GM12878 (cell line): ENCODE data around the gene HCK. TPM values are rescaled to one million over a fixed set of nuclear protein-coding genes. Genes with fewer than 3 reads are reported as not detected.

Experiments
- ATAC-seq: fragments of 200-7000 bp; cut with Tn5 transposase; 3 replicates; pipeline ENCODE4 v1.9.1; 2020; ENCODE audit warnings: mild to moderate bottlenecking, moderate library complexity
- BruUV-seq: library from RNA; stranded (reverse); fragments of 400-500 nt; replicated peaks from 2 replicates; lab custom pipeline; 2021; lab: Mats Ljungman, UMichigan
- CTCF ChIA-PET: fragments of 300-600 bp; sonication (Branson Sonifier 250); formaldehyde crosslinking; extraction: SDS; loops from one replicate; lab custom pipeline; 2021; ENCODE audit warnings: inconsistent platforms; lab: Yijun Ruan, JAX
- POLR2A ChIA-PET: fragments of 350-600 bp; formaldehyde crosslinking; extraction: SDS; loops from one replicate; lab custom pipeline; 2021; ENCODE audit warnings: inconsistent platforms; lab: Charles Lee
- RAD21 ChIA-PET: fragments of 300-600 bp; sonication (Branson Sonifier 250); formaldehyde crosslinking; loops from one replicate; lab custom pipeline; 2023; ENCODE audit warnings: antibody characterized with exemption; ENCODE audit not compliant: unreplicated experiment; lab: Charles Lee
- SMC1A ChIA-PET: fragments of 300-600 bp; sonication (Branson Sonifier 250); formaldehyde crosslinking; loops from one replicate; lab custom pipeline; 2023; ENCODE audit not compliant: unreplicated experiment, uncharacterized antibody; lab: Charles Lee
- DNase-seq: peaks from one replicate; pipeline ENCODE4 v3.0.0-alpha.2; 2011; ENCODE audit warnings: low read depth, low spot score
- FAIRE-seq: peaks from 3 replicates; lab custom pipeline; 2011; peaks lifted over from hg19 to GRCh38; lab: Jason Lieb, UNC
- H2AFZ ChIP-seq: 2 replicates; pipeline ENCODE4 v1.6.0; 2011; ENCODE audit warnings: low read depth, low read length, control low read depth; ENCODE audit not compliant: control insufficient read depth
- H3K27ac ChIP-seq: 2 replicates; pipeline ENCODE4 v1.5.1; 2011; ENCODE audit warnings: control low read depth; ENCODE audit not compliant: control insufficient read depth, insufficient read depth
- H3K27me3 ChIP-seq, 2 experiments: replicated peaks in 1 of 2; 2 replicates each; pipeline versions ENCODE4 v1.6.0 to v1.6.1; 2011; ENCODE audit warnings: low read length in 1 of 2; ENCODE audit not compliant: control insufficient read depth in 2 of 2, insufficient read depth in 2 of 2
- H3K36me3 ChIP-seq, 2 experiments: 2 replicates each; pipeline ENCODE4 v1.5.1; 2011; ENCODE audit warnings: low read length in 1 of 2; ENCODE audit not compliant: control insufficient read depth in 2 of 2, insufficient read depth in 2 of 2
- H3K4me1 ChIP-seq: 2 replicates; pipeline ENCODE4 v1.6.1; 2011; ENCODE audit warnings: mild to moderate bottlenecking, low read length, moderate library complexity, mixed read lengths; ENCODE audit not compliant: control insufficient read depth, insufficient read depth
- H3K4me2 ChIP-seq: 2 replicates; pipeline ENCODE4 v1.6.0; 2011; ENCODE audit warnings: control low read depth; ENCODE audit not compliant: control insufficient read depth, insufficient read depth
- H3K4me3 ChIP-seq: fragments of 200-600 bp; sonication (generic); 2 replicates; pipeline ENCODE4 v1.5.1; 2016
- H3K79me2 ChIP-seq: 2 replicates; pipeline ENCODE4 v1.6.0; 2011; ENCODE audit warnings: low read length; ENCODE audit not compliant: control insufficient read depth, insufficient read depth
- H3K9ac ChIP-seq: 2 replicates; pipeline ENCODE4 v1.8.0; 2011; ENCODE audit warnings: low read length, control low read depth, mixed read lengths; ENCODE audit not compliant: control insufficient read depth, insufficient read depth
- H3K9me3 ChIP-seq: replicated peaks from 3 replicates; pipeline ENCODE4 v1.5.1; 2011; ENCODE audit warnings: mild to moderate bottlenecking, low read length; ENCODE audit not compliant: control insufficient read depth, insufficient read depth
- H4K20me1 ChIP-seq: 2 replicates; pipeline ENCODE4 v1.6.0; 2011; ENCODE audit not compliant: control insufficient read depth, insufficient read depth
- CBX5 ChIP-seq: sonication (generic); IDR thresholded peaks from 2 replicates; pipeline ENCODE4 v1.6.1; 2016; ENCODE audit warnings: low read depth, moderate library complexity, mild to moderate bottlenecking, inconsistent platforms
- CUX1 ChIP-seq: IDR thresholded peaks from 2 replicates; pipeline ENCODE4 v1.6.1; 2012; ENCODE audit warnings: improper control_type of control experiment, low read depth, low read length; ENCODE audit not compliant: insufficient replicate concordance
- IKZF2 ChIP-seq, 2 experiments: fragments of 450-650 bp; IDR thresholded peaks; 2 replicates each; pipeline ENCODE4 v1.6.1; 2017; ENCODE audit warnings: mild to moderate bottlenecking in 2 of 2, moderate library complexity in 2 of 2
- NBN ChIP-seq: fragments of 450-650 bp; IDR thresholded peaks from 2 replicates; pipeline ENCODE4 v1.6.1; 2016
- REST ChIP-seq: IDR thresholded peaks from 2 replicates; pipeline ENCODE4 v1.6.1; 2012; ENCODE audit warnings: mild to moderate bottlenecking, low read depth, low read length
- RUNX3 ChIP-seq: IDR thresholded peaks from 2 replicates; pipeline ENCODE4 v1.6.1; 2012; ENCODE audit warnings: low read length, inconsistent platforms
- SREBF1 ChIP-seq: IDR thresholded peaks from 2 replicates; pipeline ENCODE4 v1.6.1; 2012; ENCODE audit warnings: mild to moderate bottlenecking, low read length
- WGBS: methylation state at CpG from one replicate; pipeline ENCODE4 v1.1.6; 2016; ENCODE audit warnings: low lambda C conversion rate; ENCODE audit not compliant: insufficient replicate concordance, insufficient coverage; ENCODE audit errors: missing lambda C conversion rate; 5-methylcytosine and 5-hydroxymethylcytosine counted together
- in situ Hi-C: fragments of 300-500 bp; cut with MboI; formaldehyde crosslinking; loops from 9 replicates; pipeline ENCODE4 v1.14.3; 2018; ENCODE audit warnings: mixed read lengths
- intact Hi-C: fragments of 100-400 bp; cut with micrococcal nuclease; formaldehyde crosslinking; loops from one replicate; pipeline ENCODE4 v1.14.2; 2022; ENCODE audit not compliant: unreplicated experiment
- polyA plus RNA-seq, 11 experiments: library from polyadenylated mRNA; depleted of rRNA in 4 of 11; unstranded in 6 of 11; stranded (reverse) in 5 of 11; fragments of >200 nt; fragmentation: Nextera tagmentation in 4 of 11; fragmentation: Illumina TruSeq in 1 of 11; extraction: Ambion mirVana in 4 of 11; extraction: Trizol in 1 of 11; gene quantifications; 1 replicate in 1 of 11; 2 replicates in 10 of 11; pipeline versions ENCODE4 v1.2.1 to v1.2.3, GENCODE V29; 2011 to 2016; ENCODE audit warnings: inconsistent platforms in 2 of 11, missing spikeins in 2 of 11, low read depth in 1 of 11
- total RNA-seq, 4 experiments: library from RNA; depleted of rRNA in 3 of 4; stranded (reverse); fragments of >200 nt in 3 of 4; fragmentation: Illumina TruSeq in 1 of 4; extraction: Trizol in 1 of 4; gene quantifications; 2 replicates each; pipeline versions ENCODE4 v1.2.1 to v1.2.3, GENCODE V29; 2013 to 2021

HCK gene
- total and polyA plus RNA-seq, 10 of the 15 experiments (the other 5 are each of a cell fraction or from before 2014, with no cell fraction given), result 1.3 to 30.3 (median 18.5) TPM

- FAIRE-seq (no peak), DNase-seq (no peak), ATAC-seq (no peak)
- WGBS, result 83% methylated on average over 4 of the region's 4 CpGs
- Histone ChIP-seq H3K27ac (no peak overlapping the region), H3K9ac (no peak overlapping the region), H3K79me2 (no peaks in the 10 kb centered on the region), H3K27me3 (no peaks in the 10 kb centered on the region; a peak in 1 of 4 replicates), H4K20me1 (no peaks in the 10 kb centered on the region), H3K4me1 (peaks cover 30% of the 10 kb centered on the region), H2AFZ (no peak overlapping the region), H3K36me3 (no peaks in the 10 kb centered on the region), H3K4me3 (no peak overlapping the region), H3K4me2 (no peak overlapping the region), H3K9me3 (peaks cover 5% of the 10 kb centered on the region; the same call in 2 of the 3 replicates)
- ChIA-PET RAD21 (interaction anchor here (1.2 to 8.6 kb wide), 3 partner anchors 22 to 87 kb away, joined by 3 to 215 read pairs (median 7); partner anchors contain the start of gene HCK), POLR2A (interaction anchor here (0.5 to 1.0 kb wide), 5 partner anchors 13 to 232 kb away, joined by 3 to 4 read pairs (median 3); no protein-coding TSS in a partner anchor), SMC1A (interaction anchor here (0.6 to 10.2 kb wide), 5 partner anchors 10 to 53 kb away, joined by 3 to 344 read pairs (median 5); no protein-coding TSS in a partner anchor), CTCF (interaction anchor here (0.8 to 9.5 kb wide), 4 partner anchors 15 to 51 kb away, joined by 4 to 298 read pairs (median 96); partner anchors contain the start of gene HCK)
- 0 out of 2 replicates have a peak, but pooled peaks have one; percentile 48 for TF ChIP-seq CBX5
- no peak for TF ChIP-seq SREBF1
- peak; percentile 41 for TF ChIP-seq RUNX3
- TF ChIP-seq IKZF2 (IDR thresholded peaks at IDR 0.05), result peak in 1 of 2 experiments; percentile 34; a peak in 1 of 4 replicates
- TF ChIP-seq NBN, result 0 out of 2 replicates have a peak, but pooled peaks have one; percentile 28
- no peak for TF ChIP-seq REST
- no peak for TF ChIP-seq CUX1
- intact Hi-C loops (no loop called here), in situ Hi-C loops (no loop called here)
- BruUV-seq, result no TSS peak
Measured at GRCh38 chr20:32037929-32038328, 14.1 kb upstream of the HCK start.
